Type B pancreatic cell (in vitro differentiated cells): ENCODE measurements around the gene ATP5F1C. TPM values are rescaled to one million over a fixed set of nuclear protein-coding genes. Genes with fewer than 3 reads are reported as not detected.
"Not testable (repeated sequence)": the region's sequence is repeated elsewhere in the genome, so short reads cannot be mapped to it uniquely, and the experiment has no call there.

Experiments used
- DNase-seq: peaks from one replicate; pipeline ENCODE4 v3.0.0; 2021; ENCODE audit warnings: mixed read lengths; ENCODE audit not compliant: unreplicated experiment; ENCODE audit errors: extremely low spot score
- H3K27ac Mint-ChIP-seq: 2 replicates; pipeline ENCODE4 v1.8.0; 2021; ENCODE audit warnings: mild to moderate bottlenecking, mixed read lengths
- H3K27me3 Mint-ChIP-seq: 2 replicates; pipeline ENCODE4 v1.8.0; 2021; ENCODE audit warnings: mixed read lengths
- H3K36me3 Mint-ChIP-seq: 2 replicates; pipeline ENCODE4 v1.8.0; 2021; ENCODE audit warnings: mixed read lengths
- H3K4me1 Mint-ChIP-seq: one replicate; pipeline ENCODE4 v1.8.0; 2021; ENCODE audit warnings: mixed read lengths; ENCODE audit not compliant: unreplicated experiment
- H3K4me3 Mint-ChIP-seq: 2 replicates; pipeline ENCODE4 v1.8.0; 2021; ENCODE audit warnings: mild to moderate bottlenecking, mixed read lengths
- H3K9me3 Mint-ChIP-seq: 2 replicates; pipeline ENCODE4 v1.8.0; 2021; ENCODE audit warnings: mixed read lengths
- CTCF ChIP-seq: fragments of 200-600 bp; sonication (generic); conservative IDR thresholded peaks from 2 replicates; pipeline ENCODE4 v1.5.0; 2021; ENCODE audit warnings: antibody characterized with exemption, mild to moderate bottlenecking
- total RNA-seq: library from RNA; stranded (reverse); gene quantifications from 2 replicates; pipeline ENCODE4 v1.2.1, GENCODE V29; 2021; ENCODE audit warnings: low replicate concordance

Gene ATP5F1C
- total RNA-seq, 1 donor from 2014 or later, result 244 TPM

GRCh38 chr10:7810443-7810842 lies 22.5 kb downstream of the ATP5F1C start:
- no peak overlapping the region for H3K4me3 Mint-ChIP-seq
- no peak overlapping the region for H3K27ac Mint-ChIP-seq
- no peaks in the 10 kb centered on the region for H3K9me3 Mint-ChIP-seq
- DNase-seq, result no peak
- no peaks in the 10 kb centered on the region for H3K4me1 Mint-ChIP-seq
- peaks cover 3% of the 10 kb centered on the region for H3K27me3 Mint-ChIP-seq
- no peak for TF ChIP-seq CTCF
- peaks cover 5% of the 10 kb centered on the region for H3K36me3 Mint-ChIP-seq

GRCh38 chr10:7811000-7811399 lies 23.0 kb downstream of the ATP5F1C start:
- no peaks in the 10 kb centered on the region for H3K9me3 Mint-ChIP-seq
- H3K36me3 Mint-ChIP-seq, result peaks cover 5% of the 10 kb centered on the region
- H3K4me3 Mint-ChIP-seq, result no peak overlapping the region

GRCh38 chr10:7811743-7812142 lies 23.8 kb downstream of the ATP5F1C start:
- not testable (repeated sequence) for H3K27ac Mint-ChIP-seq, DNase-seq, H3K4me3 Mint-ChIP-seq, H3K9me3 Mint-ChIP-seq, H3K36me3 Mint-ChIP-seq, H3K27me3 Mint-ChIP-seq, H3K4me1 Mint-ChIP-seq

More at GRCh38 chr10:7811000-7811399, 23.0 kb downstream of the ATP5F1C start:
- H3K4me1 Mint-ChIP-seq, result no peaks in the 10 kb centered on the region
- H3K27me3 Mint-ChIP-seq, result peaks cover 3% of the 10 kb centered on the region
- H3K27ac Mint-ChIP-seq, result no peak overlapping the region
- DNase-seq, result no peak
- TF ChIP-seq CTCF, result no peak

GRCh38 chr10:7813481-7813880 lies 25.5 kb downstream of the ATP5F1C start:
- Mint-ChIP-seq H3K4me3 (no peak overlapping the region), H3K27me3 (peaks cover 10% of the 10 kb centered on the region), H3K27ac (no peak overlapping the region), H3K4me1 (no peaks in the 10 kb centered on the region), H3K36me3 (no peaks in the 10 kb centered on the region), H3K9me3 (no peaks in the 10 kb centered on the region)
- no peak for TF ChIP-seq CTCF
- no peak for DNase-seq

GRCh38 chr10:7817576-7817975 lies 29.6 kb downstream of the ATP5F1C start:
- DNase-seq, result no peak
- Mint-ChIP-seq H3K4me1 (peaks cover 10% of the 10 kb centered on the region), H3K27me3 (peaks cover 10% of the 10 kb centered on the region), H3K4me3 (peak overlapping the region; percentile 99), H3K27ac (peak overlapping the region; percentile 91), H3K36me3 (no peaks in the 10 kb centered on the region), H3K9me3 (no peaks in the 10 kb centered on the region)
- no peak for TF ChIP-seq CTCF

- DNase-seq, result no peak
- Mint-ChIP-seq H3K36me3 (no peaks in the 10 kb centered on the region), H3K9me3 (no peaks in the 10 kb centered on the region), H3K4me3 (peak overlapping the region; percentile 99), H3K4me1 (peaks cover 10% of the 10 kb centered on the region), H3K27ac (peak overlapping the region; percentile 91), H3K27me3 (peaks cover 10% of the 10 kb centered on the region)
- TF ChIP-seq CTCF, result no peak
These were observed 30.0 kb downstream of the ATP5F1C start for GRCh38 chr10:7817984-7818294.
